Neural cell (in vitro differentiated cells): ENCODE data around the gene ASH1L. TPM values are rescaled to one million over a fixed set of nuclear protein-coding genes. Genes with fewer than 3 reads are reported as not detected.
"Not testable (repeated sequence)": the region's sequence is repeated elsewhere in the genome, so short reads cannot be mapped to it uniquely, and the experiment has no call there.

Experiments
- H2AFZ ChIP-seq: fragments of 200-600, 300-800 bp; sonication (generic), shearing (Covaris generic); 2 replicates; pipeline ENCODE4 v1.6.0; 2014; ENCODE audit warnings: low read depth, mild to moderate bottlenecking, antibody characterized with exemption, low read length, moderate library complexity
- H3F3A ChIP-seq: fragments of 200-600 bp; shearing (Covaris generic); 2 replicates; pipeline ENCODE4 v1.6.1; 2016; ENCODE audit warnings: mild to moderate bottlenecking, moderate library complexity, mixed read lengths, antibody characterized with exemption, low read length; ENCODE audit not compliant: insufficient read depth, poor library complexity, severe bottlenecking
- H3K27ac ChIP-seq: fragments of 200-600, 300-800 bp; sonication (generic), shearing (Covaris generic); 2 replicates; pipeline ENCODE4 v1.5.1; 2014; ENCODE audit warnings: mild to moderate bottlenecking, low read length, moderate library complexity
- H3K27me3 ChIP-seq: fragments of 300-800, 200-600 bp; sonication (generic), shearing (Covaris generic); 2 replicates; pipeline ENCODE4 v1.6.0; 2014; ENCODE audit warnings: mild to moderate bottlenecking, low read depth, low read length, moderate library complexity; ENCODE audit not compliant: insufficient read depth
- H3K36me3 ChIP-seq: fragments of 300-800, 200-600 bp; sonication (generic), shearing (Covaris generic); 2 replicates; pipeline ENCODE4 v1.5.1; 2014; ENCODE audit warnings: mild to moderate bottlenecking, antibody characterized with exemption, low read length, moderate library complexity; ENCODE audit not compliant: insufficient read depth
- H3K4me2 ChIP-seq: fragments of 300-800, 200-600 bp; sonication (generic), shearing (Covaris generic); 2 replicates; pipeline ENCODE4 v1.6.0; 2014; ENCODE audit warnings: mild to moderate bottlenecking, low read length
- H3K4me3 ChIP-seq: fragments of 300-800, 200-600 bp; sonication (generic), shearing (Covaris generic); 2 replicates; pipeline ENCODE4 v1.5.1; 2014; ENCODE audit warnings: mild to moderate bottlenecking, low read length, moderate library complexity
- H3K79me2 ChIP-seq: fragments of 200-600 bp; shearing (Covaris generic); replicated peaks from 2 replicates; pipeline ENCODE4 v1.6.0; 2014; ENCODE audit warnings: mild to moderate bottlenecking, low read length, moderate library complexity; ENCODE audit not compliant: insufficient read depth
- H3K9ac ChIP-seq: fragments of 300-800, 200-600 bp; sonication (generic), shearing (Covaris generic); 2 replicates; pipeline ENCODE4 v1.6.1; 2016; ENCODE audit warnings: mild to moderate bottlenecking, low read length, mixed read lengths
- H3K9me2 ChIP-seq: fragments of 200-600 bp; shearing (Covaris generic); 2 replicates; pipeline ENCODE4 v1.6.1; 2016; ENCODE audit warnings: mild to moderate bottlenecking, low read length, mixed read lengths; ENCODE audit not compliant: insufficient read depth
- H3K9me3 ChIP-seq: fragments of 200-600, 300-800 bp; sonication (generic), shearing (Covaris generic); 2 replicates; pipeline ENCODE4 v1.6.1; 2016; ENCODE audit warnings: mild to moderate bottlenecking, mixed run types, low read length, moderate library complexity, mixed read lengths
- H4K20me1 ChIP-seq: fragments of 200-600 bp; shearing (Covaris generic); 2 replicates; pipeline ENCODE4 v1.6.1; 2016; ENCODE audit warnings: mild to moderate bottlenecking, mixed run types; ENCODE audit not compliant: insufficient read depth
- CTCF ChIP-seq: fragments of 450-650 bp; IDR thresholded peaks from 2 replicates; pipeline ENCODE4 v1.5.1; 2014; ENCODE audit warnings: antibody characterized with exemption, mild to moderate bottlenecking, moderate library complexity; ENCODE audit not compliant: poor library complexity, severe bottlenecking
- EP300 ChIP-seq: fragments of 450-650 bp; conservative IDR thresholded peaks from 2 replicates; pipeline ENCODE4 v1.6.1; 2014; ENCODE audit warnings: antibody characterized with exemption, mild to moderate bottlenecking, moderate library complexity; ENCODE audit not compliant: poor library complexity, severe bottlenecking
- EZH2 ChIP-seq: fragments of 200-600, 300-800 bp; shearing (Covaris generic), sonication (generic); IDR thresholded peaks from 2 replicates; pipeline ENCODE4 v1.6.1; 2014; ENCODE audit warnings: antibody characterized with exemption, low read length, borderline replicate concordance, mild to moderate bottlenecking; ENCODE audit not compliant: insufficient read depth, poor library complexity, severe bottlenecking
- MXI1 ChIP-seq: fragments of 450-650 bp; conservative IDR thresholded peaks from 2 replicates; pipeline ENCODE4 v1.6.1; 2014; ENCODE audit warnings: antibody characterized with exemption, mild to moderate bottlenecking; ENCODE audit not compliant: poor library complexity, severe bottlenecking
- POLR2AphosphoS5 ChIP-seq: IDR thresholded peaks from 2 replicates; pipeline ENCODE4 v1.6.1; 2012
- RAD21 ChIP-seq: fragments of 450-650 bp; conservative IDR thresholded peaks from 2 replicates; pipeline ENCODE4 v1.6.1; 2014; ENCODE audit warnings: antibody characterized with exemption, mild to moderate bottlenecking, moderate library complexity
- SMC3 ChIP-seq: fragments of 450-650 bp; conservative IDR thresholded peaks from 2 replicates; pipeline ENCODE4 v1.6.1; 2014; ENCODE audit warnings: antibody characterized with exemption, mild to moderate bottlenecking, moderate library complexity; ENCODE audit not compliant: poor library complexity
- TAF1 ChIP-seq: IDR thresholded peaks from 2 replicates; pipeline ENCODE4 v1.6.1; 2012; ENCODE audit warnings: low read depth
- polyA plus RNA-seq: library from polyadenylated mRNA; depleted of rRNA; stranded (reverse); fragments of >200 nt; gene quantifications from 2 replicates; pipeline ENCODE4 v1.2.3, GENCODE V29; 2014
- TF ChIP-seq, protein P1 (sequence below): IDR thresholded peaks from 2 replicates; pipeline ENCODE4 v1.6.1; 2012; ENCODE audit warnings: borderline replicate concordance

Gene ASH1L
- polyA plus RNA-seq, 1 donor from 2014 or later = 16.2 TPM

DNA sequence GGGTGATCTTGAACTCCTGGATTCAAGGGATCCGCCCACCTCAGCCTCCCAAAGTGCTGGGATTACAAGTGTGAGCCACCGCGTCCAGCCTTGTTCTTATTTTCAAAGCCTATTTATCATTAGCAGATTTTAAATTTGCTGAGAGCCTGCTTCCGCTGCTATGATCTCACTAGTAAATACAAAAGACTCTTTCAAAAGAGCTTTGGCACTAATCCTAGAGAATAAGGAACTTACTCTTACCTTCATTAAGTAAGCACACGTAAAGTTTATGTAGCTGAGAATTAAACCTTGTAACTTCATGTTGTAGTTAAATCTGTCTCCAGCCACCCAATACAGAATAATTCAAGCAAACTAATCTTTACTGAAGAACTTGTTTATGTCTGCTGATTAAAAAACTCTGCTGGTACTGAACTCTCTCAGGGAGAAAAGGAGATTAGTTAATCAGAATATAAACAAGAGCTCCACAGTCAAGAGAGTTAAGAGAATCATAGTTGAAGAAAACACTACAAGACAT is 169.6 kb downstream of the ASH1L start:
- no peaks in the 10 kb centered on the region for H3K79me2 ChIP-seq
- H3K9me2 ChIP-seq = no peaks in the 10 kb centered on the region
- no peak overlapping the region for H3K9ac ChIP-seq
- H3F3A ChIP-seq = no peaks in the 10 kb centered on the region
- no peak overlapping the region for H3K4me3 ChIP-seq
- no peak overlapping the region for H3K27ac ChIP-seq
- TF ChIP-seq MXI1 = no peak
- TF ChIP-seq CTCF = no peak
- TF ChIP-seq EP300 = no peak
- no peak for TF ChIP-seq POLR2AphosphoS5
- TF ChIP-seq RAD21 = no peak
- TF ChIP-seq, protein P1, sequence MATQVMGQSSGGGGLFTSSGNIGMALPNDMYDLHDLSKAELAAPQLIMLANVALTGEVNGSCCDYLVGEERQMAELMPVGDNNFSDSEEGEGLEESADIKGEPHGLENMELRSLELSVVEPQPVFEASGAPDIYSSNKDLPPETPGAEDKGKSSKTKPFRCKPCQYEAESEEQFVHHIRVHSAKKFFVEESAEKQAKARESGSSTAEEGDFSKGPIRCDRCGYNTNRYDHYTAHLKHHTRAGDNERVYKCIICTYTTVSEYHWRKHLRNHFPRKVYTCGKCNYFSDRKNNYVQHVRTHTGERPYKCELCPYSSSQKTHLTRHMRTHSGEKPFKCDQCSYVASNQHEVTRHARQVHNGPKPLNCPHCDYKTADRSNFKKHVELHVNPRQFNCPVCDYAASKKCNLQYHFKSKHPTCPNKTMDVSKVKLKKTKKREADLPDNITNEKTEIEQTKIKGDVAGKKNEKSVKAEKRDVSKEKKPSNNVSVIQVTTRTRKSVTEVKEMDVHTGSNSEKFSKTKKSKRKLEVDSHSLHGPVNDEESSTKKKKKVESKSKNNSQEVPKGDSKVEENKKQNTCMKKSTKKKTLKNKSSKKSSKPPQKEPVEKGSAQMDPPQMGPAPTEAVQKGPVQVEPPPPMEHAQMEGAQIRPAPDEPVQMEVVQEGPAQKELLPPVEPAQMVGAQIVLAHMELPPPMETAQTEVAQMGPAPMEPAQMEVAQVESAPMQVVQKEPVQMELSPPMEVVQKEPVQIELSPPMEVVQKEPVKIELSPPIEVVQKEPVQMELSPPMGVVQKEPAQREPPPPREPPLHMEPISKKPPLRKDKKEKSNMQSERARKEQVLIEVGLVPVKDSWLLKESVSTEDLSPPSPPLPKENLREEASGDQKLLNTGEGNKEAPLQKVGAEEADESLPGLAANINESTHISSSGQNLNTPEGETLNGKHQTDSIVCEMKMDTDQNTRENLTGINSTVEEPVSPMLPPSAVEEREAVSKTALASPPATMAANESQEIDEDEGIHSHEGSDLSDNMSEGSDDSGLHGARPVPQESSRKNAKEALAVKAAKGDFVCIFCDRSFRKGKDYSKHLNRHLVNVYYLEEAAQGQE = no peak
- no peak for TF ChIP-seq SMC3
- TF ChIP-seq EZH2 = no peak
- no peak for TF ChIP-seq TAF1
- no peak overlapping the region for H3K4me2 ChIP-seq
- H3K27me3 ChIP-seq = no peaks in the 10 kb centered on the region
- H3K9me3 ChIP-seq = no peaks in the 10 kb centered on the region
- peaks cover 6% of the 10 kb centered on the region for H3K36me3 ChIP-seq
- H4K20me1 ChIP-seq = no peaks in the 10 kb centered on the region
- no peak overlapping the region for H2AFZ ChIP-seq

- no peak overlapping the region for H3K9ac ChIP-seq
- no peak overlapping the region for H3K4me2 ChIP-seq
- no peaks in the 10 kb centered on the region for H3F3A ChIP-seq
- TF ChIP-seq CTCF = no peak
- no peak for TF ChIP-seq RAD21
- TF ChIP-seq EP300 = no peak
- TF ChIP-seq TAF1 = no peak
- TF ChIP-seq EZH2 = no peak
- TF ChIP-seq, protein P1 = no peak
- no peak for TF ChIP-seq POLR2AphosphoS5
- no peak for TF ChIP-seq SMC3
- no peak for TF ChIP-seq MXI1
- H3K4me3 ChIP-seq = no peak overlapping the region
- H4K20me1 ChIP-seq = no peaks in the 10 kb centered on the region
- no peaks in the 10 kb centered on the region for H3K9me2 ChIP-seq
- no peaks in the 10 kb centered on the region for H3K9me3 ChIP-seq
- no peaks in the 10 kb centered on the region for H3K27me3 ChIP-seq
- no peaks in the 10 kb centered on the region for H3K79me2 ChIP-seq
- peaks cover 6% of the 10 kb centered on the region for H3K36me3 ChIP-seq
- no peak overlapping the region for H2AFZ ChIP-seq
- H3K27ac ChIP-seq = no peak overlapping the region
These were observed 172.8 kb downstream of the ASH1L start for GRCh38 chr1:155389826-155390225.

DNA sequence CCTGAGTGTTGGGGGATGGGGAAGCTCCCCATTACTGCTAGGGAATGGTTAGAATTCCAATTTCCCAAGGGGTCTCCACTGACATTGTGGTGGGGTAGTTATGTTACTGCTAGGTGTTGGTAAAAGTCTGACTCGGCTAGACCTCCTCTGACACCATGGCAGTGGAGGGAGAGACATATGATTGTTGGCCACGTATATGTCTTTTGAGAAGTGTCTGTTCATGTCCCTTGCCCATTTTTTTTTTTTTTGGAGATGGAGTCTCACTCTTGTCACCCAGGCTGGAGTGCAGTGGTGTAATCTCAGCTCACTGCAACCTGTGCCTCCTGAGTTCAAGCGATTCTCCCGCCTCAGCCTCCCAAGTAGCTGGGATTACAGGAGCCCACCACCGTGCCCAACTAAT is 176.8 kb downstream of the ASH1L start:
- not testable (repeated sequence) for H3F3A ChIP-seq, H3K27me3 ChIP-seq

More for the DNA sequence above, 176.8 kb downstream of the ASH1L start:
- not testable (repeated sequence) for H3K79me2 ChIP-seq, H4K20me1 ChIP-seq, H3K36me3 ChIP-seq, H3K9me3 ChIP-seq, H3K4me2 ChIP-seq, H2AFZ ChIP-seq, H3K9ac ChIP-seq, H3K4me3 ChIP-seq, H3K9me2 ChIP-seq, H3K27ac ChIP-seq
